H9 (cell line): ENCODE data around the gene IVNS1ABP. TPM values are rescaled to one million over a fixed set of nuclear protein-coding genes. Genes with fewer than 3 reads are reported as not detected.

Experiments
- DNase-seq: peaks from one replicate; pipeline ENCODE4 v3.0.0-alpha.2; 2017
- H2AFZ ChIP-seq: one replicate; pipeline ENCODE4 v1.6.1; 2013; ENCODE audit warnings: mild to moderate bottlenecking, low read length, control low read depth, moderate library complexity
- H2AK5ac ChIP-seq: 2 replicates; pipeline ENCODE4 v1.6.1; 2013; ENCODE audit warnings: low read length, control low read depth, mixed read lengths; ENCODE audit not compliant: insufficient read length
- H2BK120ac ChIP-seq: one replicate; pipeline ENCODE4 v1.6.1; 2013; ENCODE audit warnings: low read depth, mild to moderate bottlenecking, low read length, control low read depth, inconsistent platforms; ENCODE audit not compliant: poor library complexity, severe bottlenecking
- H2BK12ac ChIP-seq: 2 replicates; pipeline ENCODE4 v1.6.1; 2013; ENCODE audit warnings: low read length, control low read depth, mixed read lengths, low read depth; ENCODE audit not compliant: insufficient read length
- H2BK15ac ChIP-seq: 2 replicates; pipeline ENCODE4 v1.6.1; 2013; ENCODE audit warnings: low read depth, low read length, control low read depth
- H2BK20ac ChIP-seq: one replicate; pipeline ENCODE4 v1.6.1; 2013; ENCODE audit warnings: low read depth, mild to moderate bottlenecking, low read length, control low read depth, inconsistent platforms; ENCODE audit not compliant: poor library complexity, severe bottlenecking
- H2BK5ac ChIP-seq: 2 replicates; pipeline ENCODE4 v1.6.1; 2013; ENCODE audit warnings: low read length, control low read depth, mixed read lengths; ENCODE audit not compliant: insufficient read length
- H3K14ac ChIP-seq: 2 replicates; pipeline ENCODE4 v1.6.1; 2013; ENCODE audit warnings: low read length, control low read depth; ENCODE audit not compliant: insufficient read depth
- H3K18ac ChIP-seq: 2 replicates; pipeline ENCODE4 v1.6.1; 2013; ENCODE audit warnings: low read depth, mild to moderate bottlenecking, mixed read lengths, low read length, control low read depth; ENCODE audit not compliant: insufficient read length
- H3K23ac ChIP-seq: 2 replicates; pipeline ENCODE4 v1.6.1; 2013; ENCODE audit warnings: low read length, control low read depth, mixed read lengths, low read depth; ENCODE audit not compliant: insufficient read length
- H3K23me2 ChIP-seq: 2 replicates; pipeline ENCODE4 v1.6.1; 2013; ENCODE audit warnings: low read depth, mild to moderate bottlenecking, mixed read lengths, low read length, control low read depth; ENCODE audit not compliant: insufficient read length, poor library complexity, severe bottlenecking
- H3K27ac ChIP-seq: 2 replicates; pipeline ENCODE4 v1.5.1; 2013; ENCODE audit warnings: low read length, control low read depth, mixed read lengths, low read depth; ENCODE audit not compliant: insufficient read length
- H3K27me3 ChIP-seq: 2 replicates; pipeline ENCODE4 v1.6.1; 2013; ENCODE audit warnings: low read length, control low read depth, inconsistent platforms; ENCODE audit not compliant: insufficient read depth
- H3K4ac ChIP-seq: 2 replicates; pipeline ENCODE4 v1.6.1; 2013; ENCODE audit warnings: low read depth, mild to moderate bottlenecking, control low read depth, inconsistent platforms, low read length, moderate library complexity
- H3K4me1 ChIP-seq: 2 replicates; pipeline ENCODE4 v1.6.1; 2013; ENCODE audit warnings: low read length, control low read depth, inconsistent platforms; ENCODE audit not compliant: insufficient read depth
- H3K4me2 ChIP-seq: 2 replicates; pipeline ENCODE4 v1.6.1; 2013; ENCODE audit warnings: low read length, control low read depth, mixed read lengths; ENCODE audit not compliant: insufficient read length, insufficient read depth
- H3K56ac ChIP-seq: 2 replicates; pipeline ENCODE4 v1.6.1; 2013; ENCODE audit warnings: low read depth, mild to moderate bottlenecking, mixed read lengths, low read length, control low read depth; ENCODE audit not compliant: insufficient read length
- H3K79me1 ChIP-seq: 2 replicates; pipeline ENCODE4 v1.6.1; 2013; ENCODE audit warnings: low read depth, mild to moderate bottlenecking, moderate library complexity, low read length, control low read depth, inconsistent platforms; ENCODE audit not compliant: insufficient read depth, poor library complexity, severe bottlenecking
- H3K79me2 ChIP-seq: 2 replicates; pipeline ENCODE4 v1.6.1; 2013; ENCODE audit warnings: low read length, control low read depth, inconsistent platforms; ENCODE audit not compliant: insufficient read depth
- H3K9ac ChIP-seq: 2 replicates; pipeline ENCODE4 v1.6.1; 2013; ENCODE audit warnings: low read length, control low read depth, mixed read lengths; ENCODE audit not compliant: insufficient read length; ENCODE audit errors: extremely low read depth
- H3K9me3 ChIP-seq: one replicate; pipeline ENCODE4 v1.6.1; 2013; ENCODE audit warnings: low read depth, low read length, inconsistent platforms; ENCODE audit not compliant: control insufficient read depth
- H3T11ph ChIP-seq: one replicate; pipeline ENCODE4 v1.6.1; 2013; ENCODE audit warnings: mild to moderate bottlenecking, low read length, control low read depth, inconsistent platforms
- H4K20me1 ChIP-seq: one replicate; pipeline ENCODE4 v1.6.1; 2013; ENCODE audit not compliant: control insufficient read depth, insufficient read length, insufficient read depth
- H4K5ac ChIP-seq: 2 replicates; pipeline ENCODE4 v1.6.1; 2013; ENCODE audit warnings: low read depth, mild to moderate bottlenecking, mixed read lengths, low read length, control low read depth; ENCODE audit not compliant: insufficient read length
- H4K8ac ChIP-seq: replicated peaks from 2 replicates; pipeline ENCODE4 v1.6.1; 2013; ENCODE audit warnings: low read length, control low read depth, mixed read lengths, low read depth; ENCODE audit not compliant: insufficient read length
- H4K91ac ChIP-seq: 2 replicates; pipeline ENCODE4 v1.6.1; 2013; ENCODE audit warnings: low read depth, mild to moderate bottlenecking, moderate library complexity, mixed read lengths, low read length, control low read depth; ENCODE audit not compliant: insufficient read length
- H3K27ac Mint-ChIP-seq, 3 experiments: 2 replicates in 2 of 3; 3 replicates in 1 of 3; pipeline ENCODE4 v1.8.0; 2020 to 2021; ENCODE audit warnings: mixed read lengths in 3 of 3, mild to moderate bottlenecking in 1 of 3, moderate library complexity in 1 of 3
- H3K27me3 Mint-ChIP-seq: 2 replicates; pipeline ENCODE4 v1.8.0; 2021; ENCODE audit warnings: low read depth, mild to moderate bottlenecking, moderate library complexity, mixed read lengths
- H3K36me3 Mint-ChIP-seq, 3 experiments: 2 replicates in 2 of 3; 3 replicates in 1 of 3; pipeline ENCODE4 v1.8.0; 2020 to 2021; ENCODE audit warnings: low read depth in 3 of 3, mixed read lengths in 3 of 3; ENCODE audit not compliant: insufficient read depth in 1 of 3
- H3K4me1 Mint-ChIP-seq, 2 experiments: 2 replicates each; pipeline ENCODE4 v1.8.0; 2020; ENCODE audit warnings: mixed read lengths in 2 of 2
- H3K4me3 Mint-ChIP-seq, 2 experiments: 2 replicates in 1 of 2; 3 replicates in 1 of 2; pipeline ENCODE4 v1.8.0; 2020 to 2021; ENCODE audit warnings: mild to moderate bottlenecking in 2 of 2, mixed read lengths in 2 of 2, moderate library complexity in 1 of 2
- H3K9me3 Mint-ChIP-seq, 2 experiments: 2 replicates in 1 of 2; 3 replicates in 1 of 2; pipeline ENCODE4 v1.8.0; 2020; ENCODE audit warnings: mild to moderate bottlenecking in 2 of 2, mixed read lengths in 2 of 2, moderate library complexity in 1 of 2
- CTCF ChIP-seq: fragments of 200-600 bp; sonication (generic); conservative IDR thresholded peaks from 3 replicates; pipeline ENCODE4 v1.8.0; 2021; ENCODE audit warnings: antibody characterized with exemption, mild to moderate bottlenecking
- WGBS: extraction: QIAGEN DNeasy Blood & Tissue Kit; methylation state at CpG from one replicate; pipeline ENCODE4 v1.1.7; 2013; ENCODE audit warnings: missing lambda C conversion rate, low lambda C conversion rate, mixed read lengths; ENCODE audit not compliant: insufficient read length; ENCODE audit errors: extremely low coverage; 5-methylcytosine and 5-hydroxymethylcytosine counted together
- total RNA-seq: library from RNA; stranded (reverse); gene quantifications from 2 replicates; pipeline ENCODE4 v1.2.1, GENCODE V29; 2021

IVNS1ABP gene
- total RNA-seq, 1 experiment from 2014 or later: 110 TPM

GRCh38 chr1:185265314-185265713 is 51.7 kb downstream of the IVNS1ABP start:
- DNase-seq: no peak
- Histone ChIP-seq H2BK5ac (no peak overlapping the region), H3K23ac (no peak overlapping the region), H3K4me1 (no peaks in the 10 kb centered on the region), H2BK120ac (no peak overlapping the region), H4K20me1 (no peaks in the 10 kb centered on the region), H3K79me1 (no peaks in the 10 kb centered on the region), H3K27ac (no peak overlapping the region), H2AFZ (no peak overlapping the region), H3K9me3 (no peaks in the 10 kb centered on the region), H2BK20ac (no peak overlapping the region), H3K23me2 (no peaks in the 10 kb centered on the region), H3K9ac (no peak overlapping the region), H2BK15ac (no peak overlapping the region), H3K18ac (no peak overlapping the region), H2AK5ac (no peak overlapping the region), H3K27me3 (no peaks in the 10 kb centered on the region), H4K5ac (no peak overlapping the region), H4K91ac (no peak overlapping the region), H3T11ph (no peak overlapping the region), H3K14ac (no peak overlapping the region), H2BK12ac (no peak overlapping the region), H3K56ac (no peak overlapping the region), H3K4ac (no peak overlapping the region), H3K4me2 (no peak overlapping the region), H4K8ac (no peak overlapping the region), H3K79me2 (no peaks in the 10 kb centered on the region)
- no peaks in the 10 kb centered on the region for H3K4me1 Mint-ChIP-seq
- TF ChIP-seq CTCF: no peak
- H3K36me3 Mint-ChIP-seq: no peaks in the 10 kb centered on the region
- no peak overlapping the region for H3K4me3 Mint-ChIP-seq
- no peaks in the 10 kb centered on the region for H3K27me3 Mint-ChIP-seq
- no CpG with 5 or more reads among the region's 4 CpGs for WGBS
- H3K9me3 Mint-ChIP-seq: no peaks in the 10 kb centered on the region
- H3K27ac Mint-ChIP-seq: no peak overlapping the region
